ENCODE results near the gene CSGALNACT2. TPM values are rescaled to one million over a fixed set of nuclear protein-coding genes. Genes with fewer than 3 reads are reported as not detected.

Gene CSGALNACT2
- total and polyA plus RNA-seq, 2 of the 13 experiments (the other 11 are each of a cell fraction or from before 2014, with no cell fraction given), result 3.3 to 7.1 TPM

DNA sequence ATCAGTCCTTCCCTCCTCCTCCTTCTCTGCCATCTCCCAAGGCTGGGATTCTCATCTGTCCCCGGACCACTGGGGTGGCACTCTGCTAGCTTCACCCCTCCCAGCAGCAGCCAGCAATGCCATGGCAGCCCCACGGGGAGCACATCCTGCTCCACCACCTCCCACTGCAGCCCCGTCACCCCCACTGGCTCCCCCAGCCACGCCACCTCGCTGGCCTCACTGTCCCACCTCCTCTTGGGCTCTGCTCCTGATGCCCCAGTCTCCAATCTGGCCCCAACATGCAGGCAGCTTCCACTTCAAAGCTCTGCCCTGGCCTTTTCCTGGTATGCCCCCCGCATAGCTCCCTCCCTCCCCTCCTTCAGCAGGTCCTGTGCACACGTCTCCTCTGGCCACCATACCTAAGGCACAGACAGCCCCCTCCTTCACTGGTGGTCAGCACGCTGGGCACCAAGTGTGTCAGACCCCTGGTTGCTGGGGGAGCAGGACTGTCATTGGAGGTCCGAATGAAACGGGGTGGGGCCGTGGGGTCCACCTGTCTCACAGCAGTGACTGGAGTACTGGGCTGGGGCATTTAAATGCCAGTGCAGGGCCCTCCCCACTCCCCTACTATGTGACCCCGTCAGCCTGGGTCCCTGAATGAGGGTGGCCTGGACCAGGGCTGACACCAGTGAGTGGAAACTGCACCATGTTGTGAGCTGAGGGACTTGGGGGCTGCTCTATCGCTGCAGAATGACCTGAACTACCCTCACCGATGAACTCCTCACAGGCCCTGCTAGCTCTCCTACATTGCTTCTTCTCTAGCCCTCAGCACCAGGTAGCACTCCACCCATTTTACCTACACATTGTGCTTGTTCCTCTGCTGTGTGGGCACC lies 89.9 kb downstream of the CSGALNACT2 start (continued):
- TF ChIP-seq, protein P1, sequence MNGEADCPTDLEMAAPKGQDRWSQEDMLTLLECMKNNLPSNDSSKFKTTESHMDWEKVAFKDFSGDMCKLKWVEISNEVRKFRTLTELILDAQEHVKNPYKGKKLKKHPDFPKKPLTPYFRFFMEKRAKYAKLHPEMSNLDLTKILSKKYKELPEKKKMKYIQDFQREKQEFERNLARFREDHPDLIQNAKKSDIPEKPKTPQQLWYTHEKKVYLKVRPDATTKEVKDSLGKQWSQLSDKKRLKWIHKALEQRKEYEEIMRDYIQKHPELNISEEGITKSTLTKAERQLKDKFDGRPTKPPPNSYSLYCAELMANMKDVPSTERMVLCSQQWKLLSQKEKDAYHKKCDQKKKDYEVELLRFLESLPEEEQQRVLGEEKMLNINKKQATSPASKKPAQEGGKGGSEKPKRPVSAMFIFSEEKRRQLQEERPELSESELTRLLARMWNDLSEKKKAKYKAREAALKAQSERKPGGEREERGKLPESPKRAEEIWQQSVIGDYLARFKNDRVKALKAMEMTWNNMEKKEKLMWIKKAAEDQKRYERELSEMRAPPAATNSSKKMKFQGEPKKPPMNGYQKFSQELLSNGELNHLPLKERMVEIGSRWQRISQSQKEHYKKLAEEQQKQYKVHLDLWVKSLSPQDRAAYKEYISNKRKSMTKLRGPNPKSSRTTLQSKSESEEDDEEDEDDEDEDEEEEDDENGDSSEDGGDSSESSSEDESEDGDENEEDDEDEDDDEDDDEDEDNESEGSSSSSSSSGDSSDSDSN (CRISPR knock-in tag; IDR thresholded peaks at IDR 0.05), result no peak
- TF ChIP-seq, protein P2, sequence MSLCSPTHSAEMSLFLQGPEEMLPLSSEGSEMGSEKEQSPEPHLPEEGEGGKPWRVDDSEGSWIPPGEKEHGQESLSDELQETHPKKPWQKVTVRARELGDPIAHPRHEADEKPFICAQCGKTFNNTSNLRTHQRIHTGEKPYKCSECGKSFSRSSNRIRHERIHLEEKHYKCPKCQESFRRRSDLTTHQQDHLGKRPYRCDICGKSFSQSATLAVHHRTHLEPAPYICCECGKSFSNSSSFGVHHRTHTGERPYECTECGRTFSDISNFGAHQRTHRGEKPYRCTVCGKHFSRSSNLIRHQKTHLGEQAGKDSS (CRISPR knock-in tag; IDR thresholded peaks at IDR 0.05; ENCODE audit: borderline replicate concordance, low read depth), result no peak
- TF ChIP-seq SNAPC2 (CRISPR knock-in tag; IDR thresholded peaks at IDR 0.05) (no peak), FLYWCH1 (CRISPR knock-in tag; IDR thresholded peaks at IDR 0.05) (no peak), ZNF850 (CRISPR knock-in tag; conservative IDR thresholded peaks at IDR 0.05) (no peak), GATA4 (IDR thresholded peaks at IDR 0.05; ENCODE audit: borderline replicate concordance, low read depth) (no peak), IKZF1 (IDR thresholded peaks at IDR 0.05) (no peak)

DNA sequence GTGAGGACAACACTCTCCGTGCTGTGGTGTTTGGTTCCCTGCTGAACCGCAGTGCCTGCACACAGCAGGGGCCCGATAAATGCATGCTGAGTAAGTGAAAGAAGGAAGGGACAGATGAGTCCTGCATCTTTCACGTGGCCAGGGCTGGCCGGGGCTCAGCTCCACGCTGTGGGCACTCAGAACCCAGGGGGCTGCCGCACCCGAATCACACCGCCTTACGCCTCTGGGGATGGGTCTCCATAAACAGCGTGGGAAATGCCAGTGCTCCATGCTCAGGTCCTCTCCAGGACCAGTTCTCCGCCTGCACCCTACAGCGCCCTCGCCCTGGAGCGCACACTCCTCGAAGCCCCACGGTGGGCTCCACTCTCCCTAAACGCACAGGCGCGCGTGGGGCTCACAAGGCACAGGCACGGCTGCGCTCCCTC lies 90.5 kb downstream of the CSGALNACT2 start:
- Histone ChIP-seq H3K4me3 (replicated peaks in 1 of 3; ENCODE audit: insufficient read depth in 1 of 3, low read depth in 2 of 3, low read length in 3 of 3) (peak overlapping the region in 1 of 3 experiments; percentile 50; a peak in 1 of 6 replicates), H2AFZ (ENCODE audit: low read length) (no peak overlapping the region)

More for the DNA sequence above, 90.5 kb downstream of the CSGALNACT2 start:
- Histone ChIP-seq H4K20me1 (ENCODE audit: insufficient read depth, low read length) (no peaks in the 10 kb centered on the region), H3K4me1 (ENCODE audit: insufficient read depth, low read length) (no peaks in the 10 kb centered on the region), H3K36me3 (replicated peaks in 1 of 2; ENCODE audit: control insufficient read depth in 1 of 2, insufficient read depth in 2 of 2, low read length in 2 of 2) (no peaks in the 10 kb centered on the region), H3K9me3 (ENCODE audit: low read length) (no peaks in the 10 kb centered on the region), H3K4me2 (ENCODE audit: low read depth, low read length) (0 out of 2 replicates have a peak overlapping the region, but pooled peaks have one; percentile 45), H3K27me3 (ENCODE audit: control insufficient read depth in 1 of 2, insufficient read depth in 2 of 2, low read length in 2 of 2) (peaks cover 11 to 53% of the 10 kb centered on the region in 2 experiments; a peak in 4 of 5 replicates), H3K9ac (ENCODE audit: insufficient read depth, low read depth, low read length) (no peak overlapping the region), H3K79me2 (ENCODE audit: insufficient read depth, low read length) (no peaks in the 10 kb centered on the region), H3K27ac (ENCODE audit: extremely low read length, insufficient read depth, low read length) (no peak overlapping the region)
- ATAC-seq, result no peak; the same call in 2 of the 3 replicates
- FAIRE-seq, result no peak
- 25% methylated on average over 2 of the region's 23 CpGs for WGBS (ENCODE audit: low lambda C conversion rate)
- in situ Hi-C loops (cut with HindIII; ENCODE audit: extremely low pct_ligation_motif_present, low pct_unique_long_range_greater_than_20kb) (no loop called here), intact Hi-C loops (cut with micrococcal nuclease; ENCODE audit: unreplicated experiment) (no loop called here)
- TF ChIP-seq ZNF101 (CRISPR knock-in tag; IDR thresholded peaks at IDR 0.05; ENCODE audit: borderline replicate concordance, low read depth), result no peak
- no peak for TF ChIP-seq HES4 (CRISPR knock-in tag; IDR thresholded peaks at IDR 0.05; ENCODE audit: borderline replicate concordance)
- no peak for TF ChIP-seq NONO (IDR thresholded peaks at IDR 0.05)
- TF ChIP-seq NONO (CRISPR knock-in tag; conservative IDR thresholded peaks at IDR 0.05), result no peak
- TF ChIP-seq MTA1 (CRISPR knock-in tag; IDR thresholded peaks at IDR 0.05; ENCODE audit: borderline replicate concordance), result peak; percentile 16; the same call in 1 of the 2 replicates
- no peak for TF ChIP-seq RXRB (CRISPR knock-in tag; IDR thresholded peaks at IDR 0.05; ENCODE audit: borderline replicate concordance)
- BruUV-seq (replicated peaks), result no TSS peak
- DNase-seq (ENCODE audit: low spot score), result no peak
- POLR2A ChIA-PET, result no interaction called here
- CTCF ChIA-PET (ENCODE audit: low intra/inter-chr PET ratio, low total read pairs), result no interaction called here

All from HepG2 (cell line).